OCI-LY7 (cell line): ENCODE results near the gene DCDC2C. TPM values are rescaled to one million over a fixed set of nuclear protein-coding genes. Genes with fewer than 3 reads are reported as not detected.

Experiments
- BruUV-seq: library from RNA; stranded (reverse); fragments of 400-500 nt; replicated peaks from 2 replicates; lab custom pipeline; 2021; lab: Mats Ljungman, UMichigan
- CTCF ChIA-PET: fragments of 300-600 bp; sonication (Branson Sonifier 250); formaldehyde crosslinking; loops from one replicate; lab custom pipeline; 2022; ENCODE audit warnings: antibody characterized with exemption; ENCODE audit not compliant: unreplicated experiment; lab: Charles Lee
- POLR2A ChIA-PET: fragments of 300-600 bp; sonication (Branson Sonifier 250); formaldehyde crosslinking; loops from one replicate; lab custom pipeline; 2022; ENCODE audit warnings: antibody characterized with exemption; lab: Charles Lee
- DNase-seq: peaks from one replicate; pipeline ENCODE4 v3.0.0-alpha.2; 2015; ENCODE audit warnings: low spot score
- H2AFZ ChIP-seq: fragments of 200-600 bp; sonication (generic), shearing (Covaris generic); 2 replicates; pipeline ENCODE4 v1.6.1; 2014; ENCODE audit warnings: mild to moderate bottlenecking, antibody characterized with exemption, low read length, moderate library complexity
- H3K27ac ChIP-seq: fragments of 200-600 bp; sonication (generic); 2 replicates; pipeline ENCODE4 v1.5.1; 2014; ENCODE audit warnings: mixed run types, low read depth, mild to moderate bottlenecking, moderate library complexity, low read length, inconsistent platforms; ENCODE audit not compliant: poor library complexity, severe bottlenecking
- H3K36me3 ChIP-seq: fragments of 200-600 bp; sonication (generic); 2 replicates; pipeline ENCODE4 v1.6.1; 2014; ENCODE audit warnings: mild to moderate bottlenecking, antibody characterized with exemption, low read length, moderate library complexity, mixed read lengths; ENCODE audit not compliant: insufficient read depth
- H3K4me1 ChIP-seq: fragments of 200-600 bp; sonication (generic); 2 replicates; pipeline ENCODE4 v1.5.1; 2014; ENCODE audit warnings: mild to moderate bottlenecking, low read length; ENCODE audit not compliant: insufficient read depth, poor library complexity, severe bottlenecking
- H3K4me2 ChIP-seq: fragments of 200-600 bp; sonication (generic); 2 replicates; pipeline ENCODE4 v1.6.1; 2014; ENCODE audit warnings: mild to moderate bottlenecking, low read length
- H3K4me3 ChIP-seq: fragments of 200-600 bp; sonication (generic); 2 replicates; pipeline ENCODE4 v1.5.1; 2014; ENCODE audit warnings: mild to moderate bottlenecking, low read depth, low read length; ENCODE audit not compliant: poor library complexity, severe bottlenecking
- H3K79me2 ChIP-seq: fragments of 200-600 bp; sonication (generic); 2 replicates; pipeline ENCODE4 v1.6.1; 2016; ENCODE audit warnings: low read depth, mild to moderate bottlenecking, low read length, moderate library complexity, mixed read lengths; ENCODE audit not compliant: insufficient read depth
- H3K9me2 ChIP-seq: fragments of 200-600 bp; sonication (generic); 2 replicates; pipeline ENCODE4 v1.6.1; 2016; ENCODE audit warnings: mild to moderate bottlenecking, low read length, mixed read lengths; ENCODE audit not compliant: insufficient read depth
- H3K9me3 ChIP-seq: fragments of 200-600 bp; sonication (generic); 2 replicates; pipeline ENCODE4 v1.6.1; 2014; ENCODE audit warnings: mild to moderate bottlenecking, mixed run types, low read length, mixed read lengths
- H4K20me1 ChIP-seq: fragments of 200-600 bp; sonication (generic); 2 replicates; pipeline ENCODE4 v1.6.1; 2014; ENCODE audit warnings: mild to moderate bottlenecking, antibody characterized with exemption, low read length, moderate library complexity, mixed read lengths; ENCODE audit not compliant: insufficient read depth
- CTCF ChIP-seq: fragments of 200-600 bp; sonication (generic); conservative IDR thresholded peaks from 2 replicates; pipeline ENCODE4 v1.5.1; 2014; ENCODE audit warnings: mild to moderate bottlenecking, antibody characterized with exemption, low read length, moderate library complexity, mixed read lengths
- EZH2phosphoT487 ChIP-seq: fragments of 200-600 bp; sonication (generic); IDR thresholded peaks from 2 replicates; pipeline ENCODE4 v1.6.1; 2018; ENCODE audit warnings: low read depth, borderline replicate concordance, mild to moderate bottlenecking, mixed run types, antibody characterized with exemption, low read length, moderate library complexity, mixed read lengths
- intact Hi-C: fragments of 100-400 bp; cut with micrococcal nuclease; formaldehyde crosslinking; loops from one replicate; pipeline ENCODE4 v1.10.0; 2022; ENCODE audit not compliant: unreplicated experiment
- total RNA-seq, 2 experiments: library from RNA; depleted of rRNA in 1 of 2; stranded (reverse); fragments of >200 nt in 1 of 2; shearing (Covaris generic) in 1 of 2; gene quantifications; 2 replicates each; pipeline ENCODE4 v1.2.3, GENCODE V29; 2014 to 2022

Gene DCDC2C
- total RNA-seq, 2 experiments from 2014 or later: not detected

GRCh38 chr2:3769766-3770165 is 66.4 kb downstream of the DCDC2C start:
- no peaks in the 10 kb centered on the region for H3K9me2 ChIP-seq
- no peak for DNase-seq
- ChIA-PET POLR2A (interaction anchor here (0.8 kb wide), 1 partner anchor 88 kb away, joined by 4 read pairs; no protein-coding TSS in a partner anchor), CTCF (no interaction called here)
- H4K20me1 ChIP-seq: no peaks in the 10 kb centered on the region
- intact Hi-C loops: no loop called here
- no peaks in the 10 kb centered on the region for H3K79me2 ChIP-seq
- no peaks in the 10 kb centered on the region for H3K36me3 ChIP-seq
- no TSS peak for BruUV-seq
- no peak overlapping the region for H3K4me3 ChIP-seq
- no peak for TF ChIP-seq EZH2phosphoT487
- no peak for TF ChIP-seq CTCF
- H3K27ac ChIP-seq: no peak overlapping the region
- H3K9me3 ChIP-seq: no peaks in the 10 kb centered on the region
- H2AFZ ChIP-seq: no peak overlapping the region
- no peak overlapping the region for H3K4me2 ChIP-seq
- H3K4me1 ChIP-seq: no peaks in the 10 kb centered on the region

GRCh38 chr2:3770724-3771415 is 67.5 kb downstream of the DCDC2C start:
- no peak overlapping the region for H3K4me3 ChIP-seq
- BruUV-seq: no TSS peak
- H3K9me2 ChIP-seq: no peaks in the 10 kb centered on the region
- H3K9me3 ChIP-seq: no peaks in the 10 kb centered on the region
- H3K4me1 ChIP-seq: no peaks in the 10 kb centered on the region
- no peak overlapping the region for H3K27ac ChIP-seq
- no peaks in the 10 kb centered on the region for H4K20me1 ChIP-seq
- H3K4me2 ChIP-seq: no peak overlapping the region
- TF ChIP-seq CTCF (no peak), EZH2phosphoT487 (no peak)
- H3K79me2 ChIP-seq: no peaks in the 10 kb centered on the region
- ChIA-PET CTCF (no interaction called here), POLR2A (interaction anchor here (0.8 kb wide), 1 partner anchor 87 kb away, joined by 4 read pairs; no protein-coding TSS in a partner anchor)
- no peaks in the 10 kb centered on the region for H3K36me3 ChIP-seq
- no peak for DNase-seq
- H2AFZ ChIP-seq: no peak overlapping the region
- intact Hi-C loops: no loop called here

GRCh38 chr2:3771576-3771975 is 68.2 kb downstream of the DCDC2C start:
- POLR2A ChIA-PET: interaction anchor here (0.6 kb wide), 2 partner anchors 124 to 1848 kb away, joined by 3 read pairs; no protein-coding TSS in a partner anchor
- no TSS peak for BruUV-seq
- no peak for TF ChIP-seq EZH2phosphoT487
- no peak for TF ChIP-seq CTCF
- no peak overlapping the region for H3K27ac ChIP-seq
- no peak overlapping the region for H3K4me3 ChIP-seq
- H3K9me2 ChIP-seq: no peaks in the 10 kb centered on the region
- no peaks in the 10 kb centered on the region for H3K9me3 ChIP-seq
- no peaks in the 10 kb centered on the region for H3K79me2 ChIP-seq
- intact Hi-C loops: no loop called here
- no peaks in the 10 kb centered on the region for H3K4me1 ChIP-seq
- no peaks in the 10 kb centered on the region for H3K36me3 ChIP-seq
- DNase-seq: no peak
- no peak overlapping the region for H2AFZ ChIP-seq
- no peaks in the 10 kb centered on the region for H4K20me1 ChIP-seq
- CTCF ChIA-PET: no interaction called here
- H3K4me2 ChIP-seq: no peak overlapping the region
